Sigmoid colon (tissue), 4 donors: ENCODE data around the gene HMCN2.

ENCODE experiments used
- CTCF ChIP-seq, 4 experiments: fragments of 450-650 bp in 3 of 4; fragments of 200-600 bp in 1 of 4; IDR thresholded peaks; one replicate each; pipeline ENCODE4 v1.5.1; 2016 to 2019; ENCODE audit warnings: antibody characterized with exemption in 4 of 4, mild to moderate bottlenecking in 3 of 4, moderate library complexity in 2 of 4
- POLR2AphosphoS5 ChIP-seq, 4 donors: sonication (generic); formaldehyde crosslinking; IDR thresholded peaks; one replicate each; pipeline ENCODE4 v1.6.1; 2017; ENCODE audit warnings: antibody characterized with exemption in 4 of 4

- no peak for TF ChIP-seq CTCF (IDR thresholded peaks at IDR 0.05)
- TF ChIP-seq POLR2AphosphoS5 (IDR thresholded peaks at IDR 0.05), result no peak
Measured at GRCh38 chr9:130356877-130357584, 91.5 kb downstream of the HMCN2 start.
